Eye (tissue), 1 donor: ENCODE measurements around the gene CTNNA3.

Experiments used
- DNase-seq: peaks from one replicate; pipeline ENCODE4 v3.0.0-alpha.2; 2015

CTNNA3 gene

DNA sequence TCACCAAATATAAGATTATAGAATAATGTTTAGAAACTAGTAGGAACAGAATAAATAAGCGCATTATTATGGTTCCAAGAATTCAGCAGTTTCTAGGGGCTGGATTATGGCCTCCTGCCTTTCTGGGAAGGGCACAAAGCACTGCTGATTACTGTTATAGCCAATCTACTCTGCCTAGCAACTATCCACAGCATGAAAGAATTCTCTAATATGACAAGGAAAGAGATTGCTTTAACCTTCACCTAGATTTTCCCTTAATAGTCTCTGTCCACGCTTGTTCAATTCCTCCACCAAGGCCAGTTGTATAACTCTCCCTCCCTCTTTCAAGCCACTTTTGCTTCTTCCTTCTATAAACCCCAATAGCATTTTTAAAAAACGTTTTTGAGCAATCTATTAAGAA is 1803.7 kb downstream of the CTNNA3 start:
- DNase-seq, result no peak

GRCh38 chr10:65891073-65891981 is 1804.7 kb downstream of the CTNNA3 start:
- DNase-seq, result no peak

GRCh38 chr10:65864529-65864928 is 1831.5 kb downstream of the CTNNA3 start:
- DNase-seq, result no peak

DNA sequence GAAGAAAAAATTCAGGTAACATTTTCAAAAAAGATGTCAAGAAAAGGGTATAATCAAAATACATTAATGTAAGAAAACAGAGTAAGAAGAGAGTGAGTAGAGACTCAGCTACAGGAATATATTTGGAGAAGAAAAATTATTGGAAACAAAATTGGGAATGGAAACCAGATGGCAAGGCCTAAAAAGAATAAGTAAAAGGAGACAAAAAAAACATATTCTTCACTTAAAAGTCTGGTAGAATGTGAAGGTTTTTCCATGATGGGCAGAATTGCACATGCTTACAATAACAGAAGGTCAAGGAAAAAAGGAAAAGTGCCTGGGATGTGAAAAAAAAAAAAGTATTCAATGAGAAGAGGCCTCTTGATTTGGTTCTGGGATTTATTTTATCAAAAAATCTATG is 1832.0 kb downstream of the CTNNA3 start:
- no peak for DNase-seq
